Keratinocyte (primary cell): ENCODE results near the gene COL11A2. TPM values are rescaled to one million over a fixed set of nuclear protein-coding genes. Genes with fewer than 3 reads are reported as not detected.

Experiments used
- DNase-seq: peaks from one replicate; pipeline ENCODE4 v3.0.0-alpha.2; 2011; ENCODE audit warnings: low read depth, missing footprints, low spot score
- FAIRE-seq: peaks from 2 replicates; lab custom pipeline; 2011; peaks lifted over from hg19 to GRCh38; lab: Jason Lieb, UNC
- H2AFZ ChIP-seq: 2 replicates; pipeline ENCODE4 v1.6.0; 2012; ENCODE audit warnings: low read length, control low read depth, inconsistent platforms; ENCODE audit not compliant: control insufficient read depth
- H3K27ac ChIP-seq: 2 replicates; pipeline ENCODE4 v1.5.1; 2011; ENCODE audit warnings: low read length; ENCODE audit not compliant: control insufficient read depth, insufficient read depth
- H3K27me3 ChIP-seq: 3 replicates; pipeline ENCODE4 v1.6.0; 2011; ENCODE audit warnings: low read length; ENCODE audit not compliant: control insufficient read depth, insufficient read depth; ENCODE audit errors: extremely low read depth
- H3K36me3 ChIP-seq, 2 experiments: 2 replicates in 1 of 2; 3 replicates in 1 of 2; pipeline ENCODE4 v1.5.1; 2011; ENCODE audit warnings: low read length in 2 of 2, mild to moderate bottlenecking in 1 of 2; ENCODE audit not compliant: control insufficient read depth in 2 of 2, insufficient read depth in 2 of 2; ENCODE audit errors: extremely low read depth in 1 of 2
- H3K4me1 ChIP-seq: 3 replicates; pipeline ENCODE4 v1.5.1; 2011; ENCODE audit warnings: low read length; ENCODE audit not compliant: control insufficient read depth, insufficient read depth; ENCODE audit errors: extremely low read depth
- H3K4me2 ChIP-seq: 3 replicates; pipeline ENCODE4 v1.6.0; 2011; ENCODE audit warnings: low read depth, low read length; ENCODE audit not compliant: control insufficient read depth, insufficient read depth; ENCODE audit errors: extremely low read depth
- H3K4me3 ChIP-seq, 3 experiments: fragments of 200-600 bp in 1 of 3; sonication (generic) in 1 of 3; 2 replicates in 2 of 3; 3 replicates in 1 of 3; pipeline ENCODE4 v1.5.1; 2011 to 2016; ENCODE audit warnings: low read length in 3 of 3, mild to moderate bottlenecking in 3 of 3, control low read depth in 2 of 3, inconsistent platforms in 1 of 3, low read depth in 1 of 3, mixed read lengths in 1 of 3, mixed run types in 1 of 3, moderate library complexity in 1 of 3; ENCODE audit not compliant: control insufficient read depth in 2 of 3, insufficient read depth in 2 of 3; ENCODE audit errors: extremely low read depth in 1 of 3
- H3K79me2 ChIP-seq: 2 replicates; pipeline ENCODE4 v1.6.0; 2012; ENCODE audit warnings: low read length; ENCODE audit not compliant: control insufficient read depth, insufficient read depth
- H3K9ac ChIP-seq: 3 replicates; pipeline ENCODE4 v1.6.0; 2011; ENCODE audit warnings: low read length; ENCODE audit not compliant: control insufficient read depth, insufficient read depth; ENCODE audit errors: extremely low read depth
- H3K9me1 ChIP-seq: 3 replicates; pipeline ENCODE4 v1.6.0; 2011; ENCODE audit warnings: low read length; ENCODE audit not compliant: control insufficient read depth, insufficient read depth; ENCODE audit errors: extremely low read depth
- H3K9me3 ChIP-seq: 2 replicates; pipeline ENCODE4 v1.5.1; 2012; ENCODE audit warnings: low read depth, low read length; ENCODE audit not compliant: control insufficient read depth
- H4K20me1 ChIP-seq: 3 replicates; pipeline ENCODE4 v1.6.0; 2011; ENCODE audit warnings: low read length; ENCODE audit not compliant: control insufficient read depth, insufficient read depth; ENCODE audit errors: extremely low read depth
- CTCF ChIP-seq, 3 experiments: IDR thresholded peaks in 1 of 3; conservative IDR thresholded peaks in 1 of 3; optimal IDR thresholded peaks in 1 of 3; 2 replicates in 2 of 3; 3 replicates in 1 of 3; pipeline versions ENCODE3 to v1.5.1; 2011; ENCODE audit warnings: low read length in 3 of 3, mild to moderate bottlenecking in 3 of 3, moderate library complexity in 2 of 3, control low read depth in 1 of 3, inconsistent platforms in 1 of 3; ENCODE audit not compliant: insufficient read depth in 2 of 3; ENCODE audit errors: extremely low read depth in 1 of 3
- EZH2 ChIP-seq: IDR thresholded peaks from one replicate; pipeline ENCODE4 v1.6.1; 2012; ENCODE audit warnings: inconsistent platforms, mild to moderate bottlenecking, low read length, moderate library complexity
- dilution Hi-C: fragments of 300-500 bp; cut with MboI; formaldehyde crosslinking; loops from one replicate; pipeline ENCODE4 v1.7.0; 2020; ENCODE audit warnings: low sequenced_read_pairs; ENCODE audit not compliant: extremely low pct_ligation_motif_present
- polyA plus RNA-seq, 5 experiments: library from polyadenylated mRNA; depleted of rRNA in 3 of 5; stranded (reverse) in 3 of 5; stranded (forward) in 1 of 5; unstranded in 1 of 5; fragments of >200 nt; gene quantifications; 1 replicate in 1 of 5; 2 replicates in 3 of 5; 3 replicates in 1 of 5; pipeline versions ENCODE4 v1.2.1 to v1.2.3, GENCODE V29; 2011 to 2012; ENCODE audit warnings: missing spikeins in 2 of 5, low read depth in 1 of 5, low replicate concordance in 1 of 5

COL11A2 gene
- polyA plus RNA-seq, 1 donor (not counting 4 experiments of a cell fraction or from before 2014, with no cell fraction given) = 0.08 TPM

DNA sequence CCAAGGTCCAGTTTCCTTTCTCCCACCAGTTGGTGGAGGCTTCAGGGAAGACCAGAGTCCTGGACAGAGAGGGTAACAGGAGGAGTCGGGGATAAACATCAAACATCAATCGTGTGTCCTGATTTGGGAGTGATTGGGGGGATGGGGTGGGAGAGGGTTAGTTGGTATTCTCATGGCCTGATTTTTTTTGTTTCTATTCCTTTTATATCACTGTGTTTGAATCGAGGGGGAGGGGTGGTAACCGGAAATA lies 11.8 kb upstream of the COL11A2 start:
- no peak overlapping the region for H3K9ac ChIP-seq
- no peaks in the 10 kb centered on the region for H4K20me1 ChIP-seq
- H3K27ac ChIP-seq = no peak overlapping the region
- DNase-seq (no peak), FAIRE-seq (no peak)
- H3K79me2 ChIP-seq = peaks cover 37% of the 10 kb centered on the region
- H3K9me1 ChIP-seq = peaks cover 5% of the 10 kb centered on the region
- H3K4me1 ChIP-seq = peaks cover 50% of the 10 kb centered on the region
- no peaks in the 10 kb centered on the region for H3K27me3 ChIP-seq
- no peaks in the 10 kb centered on the region for H3K9me3 ChIP-seq
- peak overlapping the region in 1 of 3 experiments; percentile 23 for H3K4me3 ChIP-seq
- no peak for TF ChIP-seq EZH2
- no peak for TF ChIP-seq CTCF (optimal IDR thresholded peaks at IDR 0.05 in 1 of 3, IDR thresholded peaks at IDR 0.05 in 1 of 3, conservative IDR thresholded peaks at IDR 0.05 in 1 of 3; ENCODE audit: extremely low read depth in 1 of 3, insufficient read depth in 2 of 3, low read length in 3 of 3)
- peak overlapping the region; percentile 98 for H3K4me2 ChIP-seq
- dilution Hi-C loops = no loop called here
- H3K36me3 ChIP-seq = peaks cover 18 to 26% of the 10 kb centered on the region in 2 experiments
- H2AFZ ChIP-seq = no peak overlapping the region

GRCh38 chr6:33203443-33204164 lies 11.3 kb upstream of the COL11A2 start:
- peak overlapping the region; percentile 98 for H3K4me2 ChIP-seq
- peaks cover 38% of the 10 kb centered on the region for H3K79me2 ChIP-seq
- no peak overlapping the region for H3K9ac ChIP-seq
- DNase-seq (no peak), FAIRE-seq (no peak)
- H3K27ac ChIP-seq = no peak overlapping the region
- no peaks in the 10 kb centered on the region for H3K27me3 ChIP-seq
- no peak overlapping the region for H2AFZ ChIP-seq
- no peaks in the 10 kb centered on the region for H3K9me3 ChIP-seq
- peaks cover 45% of the 10 kb centered on the region for H3K4me1 ChIP-seq
- peaks cover 18 to 26% of the 10 kb centered on the region in 2 experiments for H3K36me3 ChIP-seq
- H3K9me1 ChIP-seq = peaks cover 5% of the 10 kb centered on the region
- TF ChIP-seq CTCF (optimal IDR thresholded peaks at IDR 0.05 in 1 of 3, IDR thresholded peaks at IDR 0.05 in 1 of 3, conservative IDR thresholded peaks at IDR 0.05 in 1 of 3; ENCODE audit: extremely low read depth in 1 of 3, insufficient read depth in 2 of 3, low read length in 3 of 3) (no peak), EZH2 (no peak)
- no peaks in the 10 kb centered on the region for H4K20me1 ChIP-seq
- dilution Hi-C loops = no loop called here
- peak overlapping the region in 1 of 3 experiments; percentile 23 for H3K4me3 ChIP-seq
